Lung microvascular endothelial cell (primary cell): Measurements from ENCODE around the gene PGK1. TPM values are rescaled to one million over a fixed set of nuclear protein-coding genes. Genes with fewer than 3 reads are reported as not detected.

Experiments used
- total RNA-seq: library from RNA; depleted of rRNA; stranded (reverse); fragments of >200 nt; gene quantifications from 2 replicates; pipeline ENCODE4 v1.2.1, GENCODE V29; 2014

Gene PGK1
- total RNA-seq, 1 donor from 2014 or later = 122 TPM

Other genes starting within 250 kb of the PGK1 start
- 238 and 253 TPM in 2 replicates for gene MAGT1, start 208.8 kb upstream of the PGK1 start, total RNA-seq
- gene COX7B, start 204.8 kb upstream of the PGK1 start, total RNA-seq = 399 and 400 TPM in 2 replicates
- gene ATP7A, start 193.6 kb upstream of the PGK1 start, total RNA-seq = 6.8 and 8.1 TPM in 2 replicates
- gene PGAM4, start 134.6 kb upstream of the PGK1 start, total RNA-seq = not detected in 2 replicates
- gene TAF9B, start 35.4 kb downstream of the PGK1 start, total RNA-seq = 11.9 and 15.0 TPM in 2 replicates
- not detected in 2 replicates for gene CYSLTR1, start 223.4 kb downstream of the PGK1 start, total RNA-seq